Measurements from ENCODE around the gene TMIGD1. TPM values are rescaled to one million over a fixed set of nuclear protein-coding genes. Genes with fewer than 3 reads are reported as not detected.

Gene TMIGD1, protein sequence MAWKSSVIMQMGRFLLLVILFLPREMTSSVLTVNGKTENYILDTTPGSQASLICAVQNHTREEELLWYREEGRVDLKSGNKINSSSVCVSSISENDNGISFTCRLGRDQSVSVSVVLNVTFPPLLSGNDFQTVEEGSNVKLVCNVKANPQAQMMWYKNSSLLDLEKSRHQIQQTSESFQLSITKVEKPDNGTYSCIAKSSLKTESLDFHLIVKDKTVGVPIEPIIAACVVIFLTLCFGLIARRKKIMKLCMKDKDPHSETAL
- total RNA-seq (2016; rRNA removed; fragmentation: Illumina TruSeq; extraction: Trizol) (not detected in 2 replicates), polyA plus RNA-seq (2011; rRNA removed) (not detected in 2 replicates), polyA minus RNA-seq (2011; rRNA and poly(A)+ RNA removed; ENCODE audit: low replicate concordance) (not detected in 2 replicates), Bru-seq, nascent RNA (percentile 17 among the genes with signal in this experiment), BruChase-seq, experiment 1, labeled RNA remaining after a 6-hour chase (percentile 6 among the genes with signal in this experiment), BruChase-seq, experiment 2, labeled RNA remaining after a 2-hour chase (percentile 11 among the genes with signal in this experiment)
- total RNA-seq (2016; cell fraction: cytosol; rRNA removed; fragmentation: Illumina TruSeq; extraction: Trizol; ENCODE audit: low read depth): not detected in 2 replicates
- total RNA-seq (2016; cell fraction: insoluble cytoplasmic fraction; rRNA removed; fragmentation: Illumina TruSeq; extraction: Trizol): not detected in 2 replicates
- total RNA-seq (2016; cell fraction: membrane; rRNA removed; fragmentation: Illumina TruSeq; extraction: Trizol): not detected in 2 replicates
- total RNA-seq (2016; cell fraction: nucleus; rRNA removed; fragmentation: Illumina TruSeq; extraction: Trizol): not detected in 2 replicates
- polyA plus RNA-seq (2011; cell fraction: cytosol; rRNA removed): 0.06 TPM in 1 of 2 replicates, not detected in the other
- not detected in 2 replicates for polyA plus RNA-seq (2011; cell fraction: nucleus; rRNA removed)
- not detected in 2 replicates for polyA plus RNA-seq (2012)
- not detected in 2 replicates for polyA plus RNA-seq (2016; cell fraction: cytosol; fragmentation: Illumina TruSeq; extraction: Trizol; ENCODE audit: low read depth)
- polyA plus RNA-seq (2016; cell fraction: insoluble cytoplasmic fraction; fragmentation: Illumina TruSeq; extraction: Trizol; ENCODE audit: low read depth): not detected in 2 replicates
- not detected in 2 replicates for polyA plus RNA-seq (2016; cell fraction: membrane; fragmentation: Illumina TruSeq; extraction: Trizol; ENCODE audit: low read depth)
- not detected in 2 replicates for polyA plus RNA-seq (2016; cell fraction: nucleus; fragmentation: Illumina TruSeq; extraction: Trizol; ENCODE audit: insufficient read depth, low read depth)
- polyA minus RNA-seq (2011; cell fraction: cytosol; rRNA and poly(A)+ RNA removed): not detected in 2 replicates
- not detected in 2 replicates for polyA minus RNA-seq (2011; cell fraction: nucleus; rRNA and poly(A)+ RNA removed)
- long read RNA-seq, experiment 1: 0 reads
- long read RNA-seq, experiment 2: 0 reads

GRCh38 chr17:30333503-30334360, at the start of gene TMIGD1:
TSS of gene TMIGD1 (minus strand) at chr17:30334057. CDS start at chr17:30332133, 1,924 bp downstream.
- ATAC-seq (no peak), FAIRE-seq (no peak), DNase-seq (ENCODE audit: low spot score) (no peak)
- no TSS peak for BruUV-seq (replicated peaks)
- intact Hi-C loops (cut with micrococcal nuclease; ENCODE audit: unreplicated experiment) (no loop called here), in situ Hi-C loops (cut with HindIII; ENCODE audit: extremely low pct_ligation_motif_present, low pct_unique_long_range_greater_than_20kb) (loop anchor here (5.0 kb wide), 1 partner anchor 206 kb away; no protein-coding TSS in a partner anchor)
- H3K27me3 ChIP-seq (ENCODE audit: control insufficient read depth in 1 of 2, insufficient read depth in 2 of 2, low read length in 2 of 2): no peaks in the 10 kb centered on the region
- no peak within 1 kb of the TSS for H3K4me3 ChIP-seq (replicated peaks in 1 of 3; ENCODE audit: insufficient read depth in 1 of 3, low read depth in 2 of 3, low read length in 3 of 3)
- no peaks in the 10 kb centered on the region for H3K9me3 ChIP-seq (ENCODE audit: low read length)
- no peak within 1 kb of the TSS for H3K9ac ChIP-seq (ENCODE audit: insufficient read depth, low read depth, low read length)
- no peaks in the 10 kb centered on the region for H4K20me1 ChIP-seq (ENCODE audit: insufficient read depth, low read length)
- H3K4me1 ChIP-seq (ENCODE audit: insufficient read depth, low read length): peaks cover 63% of the 10 kb centered on the region
- peak within 1 kb of the TSS; percentile 26 for H3K4me2 ChIP-seq (ENCODE audit: low read depth, low read length)
- no peak within 1 kb of the TSS for H3K27ac ChIP-seq (ENCODE audit: extremely low read length, insufficient read depth, low read length)
- no peaks in the 10 kb centered on the region for H3K36me3 ChIP-seq (replicated peaks in 1 of 2; ENCODE audit: control insufficient read depth in 1 of 2, insufficient read depth in 2 of 2, low read length in 2 of 2)
- POLR2A ChIA-PET: interaction anchor here (1.0 to 4.3 kb wide), 3 partner anchors 12 to 42 kb away, joined by 3 to 22 read pairs (median 4); partner anchors contain the start of gene BLMH
- no peaks in the 10 kb centered on the region for H3K79me2 ChIP-seq (ENCODE audit: insufficient read depth, low read length)
- no peak within 1 kb of the TSS for H2AFZ ChIP-seq (ENCODE audit: low read length)
- 60% methylated on average over 9 of the region's 9 CpGs for WGBS (ENCODE audit: low lambda C conversion rate)
- CTCF ChIA-PET (ENCODE audit: low intra/inter-chr PET ratio, low total read pairs): no interaction called here
- no peak for TF ChIP-seq SIX1 (CRISPR knock-in tag; IDR thresholded peaks at IDR 0.05; ENCODE audit: borderline replicate concordance)
- TF ChIP-seq SOX6 (IDR thresholded peaks at IDR 0.05): no peak
- peak; percentile 32; the same call in 1 of the 2 replicates for TF ChIP-seq SOX6 (CRISPR knock-in tag; IDR thresholded peaks at IDR 0.05)
- TF ChIP-seq JUNB (CRISPR knock-in tag; IDR thresholded peaks at IDR 0.05; ENCODE audit: borderline replicate concordance): no peak
- TF ChIP-seq ZNF20 (CRISPR knock-in tag; IDR thresholded peaks at IDR 0.05): peak; percentile 99
- peak; percentile 25; the same call in 1 of the 2 replicates for TF ChIP-seq FOXA3 (CRISPR knock-in tag; IDR thresholded peaks at IDR 0.05)
- no peak for TF ChIP-seq POGZ (CRISPR knock-in tag; IDR thresholded peaks at IDR 0.05)
- TF ChIP-seq ZNF10 (CRISPR knock-in tag; IDR thresholded peaks at IDR 0.05; ENCODE audit: borderline replicate concordance, low read depth): no peak
- peak; percentile 53; the same call in 1 of the 2 replicates for TF ChIP-seq KAT2B (IDR thresholded peaks at IDR 0.05; ENCODE audit: borderline replicate concordance, low read depth, low read length)
- peak; percentile 56; the same call in 1 of the 2 replicates for TF ChIP-seq ARID3A (IDR thresholded peaks at IDR 0.05; ENCODE audit: low read depth, low read length)
- TF ChIP-seq TBP (CRISPR knock-in tag; IDR thresholded peaks at IDR 0.05): no peak
- TF ChIP-seq ZNF652 (CRISPR knock-in tag; IDR thresholded peaks at IDR 0.05; ENCODE audit: borderline replicate concordance, low read depth): no peak
- no peak for TF ChIP-seq CEBPG (CRISPR knock-in tag; IDR thresholded peaks at IDR 0.05)
- TF ChIP-seq BCL6 (CRISPR knock-in tag; IDR thresholded peaks at IDR 0.05): peak; percentile 52; the same call in 1 of the 2 replicates
